Globus pallidus (tissue), 1 donor: ENCODE data around the gene GRIN2C.
"Not testable (repeated sequence)": the region's sequence is repeated elsewhere in the genome, so short reads cannot be mapped to it uniquely, and the experiment has no call there.

Experiments used
- DNase-seq: peaks from one replicate; pipeline ENCODE4 v3.0.0-alpha.2; 2015; ENCODE audit warnings: low spot score

The GRIN2C gene

DNA sequence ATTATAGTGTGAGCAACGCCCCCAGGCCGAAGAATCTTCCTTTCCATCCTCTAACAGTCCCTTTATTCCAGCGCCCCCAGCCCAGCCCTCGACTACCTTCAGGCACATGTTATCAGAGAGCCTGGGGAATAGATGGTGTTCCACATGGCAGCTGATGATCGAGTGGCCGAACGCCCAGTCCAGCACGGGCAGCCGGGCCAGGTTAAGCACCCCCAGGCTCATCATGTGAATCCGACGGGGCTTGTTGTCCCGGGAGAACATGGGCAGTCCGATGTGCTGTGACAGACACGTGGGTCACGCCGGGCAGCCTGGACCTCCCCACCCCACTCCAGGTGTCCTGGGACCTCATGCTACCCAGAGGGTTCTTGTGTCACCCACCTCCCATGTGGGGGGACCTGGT, 19.6 kb upstream of the GRIN2C start:
- no peak for DNase-seq

DNA sequence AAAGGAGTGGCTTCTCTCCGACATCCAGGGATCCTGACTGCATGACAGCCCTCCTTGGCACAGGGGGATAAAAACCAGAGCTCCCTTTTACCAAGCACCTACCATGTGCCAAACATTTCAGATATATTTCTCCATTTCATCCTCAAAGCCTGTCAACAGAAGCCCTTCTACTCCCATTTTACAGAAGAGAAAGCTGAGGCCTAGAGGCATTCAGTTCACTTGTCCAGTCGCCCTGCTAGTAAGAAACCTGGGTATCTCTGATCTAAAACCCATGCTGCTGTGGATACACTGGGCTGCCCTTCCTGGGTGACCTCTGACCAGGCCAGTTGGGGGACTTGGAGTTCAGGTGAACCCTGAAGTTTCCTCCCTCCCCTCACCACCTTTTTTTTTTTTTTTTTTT, 19.0 kb upstream of the GRIN2C start:
- DNase-seq: no peak

GRCh38 chr17:74877592-74878548, 18.2 kb upstream of the GRIN2C start:
- no peak for DNase-seq

DNA sequence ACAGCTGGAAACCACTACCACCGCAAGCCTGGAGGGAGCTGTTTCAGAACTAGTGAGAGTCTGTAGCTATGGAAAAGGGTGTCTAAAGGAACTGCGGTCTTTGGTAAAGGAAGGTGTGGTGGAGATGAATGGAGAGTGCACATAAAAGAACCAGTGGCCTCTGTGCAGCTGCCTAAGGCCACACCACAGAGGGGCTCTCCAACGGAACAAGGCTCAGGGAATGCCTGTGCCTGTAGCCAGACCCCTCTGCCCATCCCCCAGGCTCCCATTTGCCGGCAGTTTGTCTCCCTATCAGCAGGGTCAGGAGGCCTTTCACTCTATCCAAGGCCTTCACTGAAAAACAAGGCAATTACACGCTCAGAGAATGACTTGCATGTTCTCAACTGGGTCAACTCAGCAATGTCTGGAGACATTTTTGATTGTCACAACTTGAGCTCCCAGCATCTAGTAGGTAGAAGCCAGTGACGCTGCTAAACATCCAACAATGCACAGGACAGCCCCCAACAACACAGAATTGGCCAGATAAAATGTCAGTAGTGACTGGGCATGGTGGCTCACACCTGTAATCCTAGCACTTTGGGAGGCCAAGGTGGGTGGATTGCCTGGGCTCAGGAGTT, 16.4 kb upstream of the GRIN2C start:
- DNase-seq: no peak

- no peak for DNase-seq
Observed at GRCh38 chr17:74875155-74875976, 15.7 kb upstream of the GRIN2C start.

DNA sequence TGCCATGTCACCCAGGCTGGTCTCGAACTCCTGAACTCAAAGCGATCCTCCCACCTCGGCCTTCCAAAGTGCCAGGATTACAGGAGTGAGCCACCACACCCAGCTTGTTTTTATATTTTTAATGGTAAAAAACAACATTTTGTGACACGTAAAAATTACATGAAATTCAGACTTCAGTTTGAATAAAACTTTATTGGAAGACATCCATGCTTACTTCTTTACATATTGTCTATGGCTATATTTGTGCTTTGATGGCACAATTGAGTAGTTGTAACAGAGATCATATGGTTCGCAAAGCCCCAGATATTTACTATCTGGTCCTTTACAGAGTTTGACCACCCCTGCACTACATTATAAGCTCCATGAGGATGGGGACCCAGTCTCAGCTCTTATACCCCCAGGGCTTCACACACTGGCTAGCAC, 14.9 kb upstream of the GRIN2C start:
- no peak for DNase-seq

DNA sequence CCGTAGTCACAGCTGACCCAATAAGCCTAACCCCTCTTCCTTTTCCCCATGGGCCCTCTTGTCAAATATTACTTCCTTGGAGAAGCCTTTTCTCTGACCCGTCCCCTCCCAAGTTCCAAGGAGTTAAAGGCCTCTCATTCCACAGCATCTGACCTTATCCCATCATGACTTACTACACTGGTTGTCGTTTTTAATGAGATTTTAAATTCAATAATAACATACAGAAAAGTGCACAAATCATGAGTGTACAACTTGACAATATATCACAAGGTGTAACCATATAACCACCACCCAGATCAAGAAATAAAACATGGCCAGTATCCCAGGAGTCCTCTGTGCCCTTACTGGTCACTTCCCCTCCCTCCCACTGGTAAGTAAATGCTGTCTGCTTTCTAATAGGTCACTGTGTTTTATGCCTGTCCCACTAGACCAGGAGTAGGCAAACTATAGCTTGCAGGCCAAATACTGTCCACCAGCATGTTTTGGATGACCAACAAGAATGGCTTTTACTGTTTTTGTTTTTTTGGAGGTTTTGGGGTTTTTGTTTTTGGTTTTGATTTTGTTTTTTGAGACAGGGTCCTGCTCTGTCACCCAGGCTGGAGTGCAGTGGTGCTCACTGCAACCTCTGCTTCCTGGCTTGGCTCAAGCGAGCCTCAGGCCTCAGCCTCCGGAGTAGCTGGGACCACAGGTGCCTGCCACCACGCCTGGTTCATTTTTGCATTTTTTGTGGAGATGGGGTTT, 14.4 kb upstream of the GRIN2C start:
- no peak for DNase-seq

GRCh38 chr17:74873037-74873873, 13.6 kb upstream of the GRIN2C start:
- DNase-seq: peak; percentile 100

GRCh38 chr17:74872313-74873036, 12.8 kb upstream of the GRIN2C start, which contains the start of gene FDXR:
FDXR (minus strand) TSS chr17:74872994; CDS start chr17:74872944, 50 bp downstream.
- DNase-seq: no peak

- no peak for DNase-seq
Observed at GRCh38 chr17:74871356-74872076, 11.8 kb upstream of the GRIN2C start.

- DNase-seq: no peak
Observed at GRCh38 chr17:74870512-74870911, 10.8 kb upstream of the GRIN2C start.

GRCh38 chr17:74870028-74870427, 10.3 kb upstream of the GRIN2C start:
- not testable (repeated sequence) for DNase-seq

DNA sequence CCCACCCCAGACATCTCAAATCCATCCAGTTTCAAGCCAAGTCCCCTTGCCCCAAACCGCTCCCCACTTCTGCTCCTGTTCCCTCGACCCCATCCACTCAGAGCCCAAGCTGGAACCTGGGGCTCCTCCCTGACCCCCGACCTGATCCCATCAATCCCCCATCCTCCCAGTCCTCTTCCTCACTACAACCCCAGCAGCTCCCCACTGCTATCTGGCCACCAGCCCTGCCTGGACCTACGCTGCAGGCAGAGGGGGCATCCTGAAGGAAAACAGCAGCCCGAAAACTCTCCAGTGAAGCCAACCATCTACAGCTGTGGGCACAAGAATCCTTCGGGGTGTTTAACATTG, 9.2 kb upstream of the GRIN2C start:
- no peak for DNase-seq

DNA sequence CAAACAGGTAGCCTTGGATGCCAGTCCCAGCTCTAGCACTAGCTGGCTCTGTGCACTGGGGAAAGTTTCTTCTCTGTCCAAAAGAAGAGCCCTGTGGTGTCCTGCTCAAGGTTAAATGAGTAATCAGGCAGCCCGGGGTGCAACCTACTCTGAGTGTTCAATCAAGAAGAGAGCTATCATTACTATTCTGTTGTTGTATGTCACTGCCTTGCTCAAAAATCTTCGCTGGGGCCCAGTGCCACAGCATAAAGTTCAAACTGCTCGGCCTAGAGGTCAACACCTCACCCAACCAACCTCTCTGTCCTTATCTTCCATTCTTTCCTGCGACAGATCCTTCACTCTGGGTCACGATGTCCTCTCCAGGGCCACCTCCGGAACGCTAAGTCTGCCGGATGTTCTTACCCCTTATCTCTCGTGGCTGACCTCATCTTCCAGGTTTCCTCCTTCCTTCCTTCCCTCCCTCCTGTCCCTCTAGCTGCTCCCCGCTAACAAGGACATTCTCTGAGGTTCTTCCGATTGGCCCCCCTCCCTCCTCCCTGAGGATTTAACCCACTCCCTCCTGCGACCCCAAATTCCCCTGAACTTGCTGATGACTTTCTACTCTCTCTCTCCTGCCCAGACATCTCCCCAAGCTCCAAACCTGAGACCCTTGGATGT, 8.7 kb upstream of the GRIN2C start:
- DNase-seq: no peak

DNA sequence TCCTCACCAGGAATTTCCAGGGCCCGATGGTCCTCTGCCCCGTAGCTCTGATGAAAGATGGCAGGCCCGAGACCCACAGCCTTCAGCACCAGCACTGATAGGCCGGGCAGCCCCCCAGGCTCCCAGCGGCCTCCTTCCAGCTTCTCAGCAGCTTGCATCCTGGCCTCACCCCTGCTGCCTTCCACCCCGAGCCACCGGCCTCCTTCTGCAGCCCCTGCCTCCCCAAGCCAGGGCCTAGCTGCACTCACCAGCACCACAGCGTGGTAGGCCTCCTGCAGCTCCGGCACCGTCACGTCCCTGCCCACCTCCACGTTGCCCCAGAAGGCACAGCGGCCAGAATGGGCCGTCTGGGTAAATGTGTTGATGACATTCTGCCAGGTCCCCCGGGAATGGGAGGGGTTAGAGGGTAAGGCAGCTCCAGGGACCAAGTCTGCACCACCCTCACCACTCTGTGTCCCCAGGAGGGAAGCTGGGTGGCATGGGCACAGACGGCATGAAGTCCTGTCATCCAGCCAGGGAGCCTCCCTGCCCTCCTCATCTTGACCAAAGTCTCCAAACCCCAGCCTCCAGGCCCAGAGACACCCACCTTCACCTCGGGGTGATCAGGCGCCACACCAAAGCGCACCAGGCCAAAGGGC, 6.6 kb upstream of the GRIN2C start:
- no peak for DNase-seq

- DNase-seq: no peak
Observed at GRCh38 chr17:74865504-74866197, 6.0 kb upstream of the GRIN2C start.

DNA sequence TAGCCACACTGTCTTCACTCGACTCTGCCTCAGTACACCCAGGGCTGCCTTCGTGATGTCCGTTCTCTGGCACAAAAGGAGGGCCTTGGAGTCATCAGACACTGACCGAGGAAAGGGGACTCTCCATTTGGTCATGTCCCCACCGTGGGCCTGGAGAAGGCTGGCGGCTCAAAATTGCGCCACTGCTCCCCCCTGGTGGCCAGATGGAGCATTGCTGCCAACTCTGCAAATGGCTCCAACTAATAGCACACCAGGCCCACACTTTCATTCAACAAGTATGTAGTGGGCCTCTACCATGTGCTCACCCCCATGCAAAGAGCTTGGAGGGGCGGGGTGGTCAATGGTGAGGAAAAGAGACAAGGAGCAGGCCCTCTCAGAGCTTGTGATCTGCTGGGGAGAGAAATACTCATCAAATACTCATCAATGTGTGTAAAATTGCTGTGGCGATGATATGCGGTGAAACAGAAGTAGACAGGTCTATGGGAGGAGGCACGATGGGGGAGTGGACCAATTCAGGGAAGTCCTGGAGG, 5.2 kb upstream of the GRIN2C start:
- peak; percentile 75 for DNase-seq
